OCI-M2 (cell line): ENCODE results near the gene PPP4R4.
"Not testable (repeated sequence)": the region's sequence is repeated elsewhere in the genome, so short reads cannot be mapped to it uniquely, and the experiment has no call there.

Experiments
- DNase-seq: peaks from one replicate; lab custom pipeline; 2025; ENCODE audit not compliant: unreplicated experiment; lab: John Stamatoyannopoulos, UW

The PPP4R4 gene

DNA sequence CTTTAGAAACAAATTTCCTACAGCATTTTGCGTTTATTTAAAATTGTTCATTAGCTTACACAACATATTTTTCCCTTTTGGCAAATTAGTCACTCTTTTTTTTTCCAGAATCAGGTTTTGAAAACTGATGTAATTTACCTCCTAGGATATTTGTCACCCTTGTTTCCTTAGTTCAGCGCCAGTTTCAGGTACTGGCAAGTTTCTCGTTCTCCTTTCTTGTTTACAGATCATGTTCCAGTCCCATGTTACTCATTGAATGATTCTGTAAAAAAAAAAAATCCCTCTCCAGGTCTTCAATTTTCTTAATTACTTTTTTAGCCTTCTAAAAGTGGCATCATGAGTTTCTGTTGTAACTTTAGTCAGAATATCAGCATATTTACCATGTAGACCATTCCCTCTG, 2.7 kb downstream of the PPP4R4 start:
- no peak for DNase-seq

DNA sequence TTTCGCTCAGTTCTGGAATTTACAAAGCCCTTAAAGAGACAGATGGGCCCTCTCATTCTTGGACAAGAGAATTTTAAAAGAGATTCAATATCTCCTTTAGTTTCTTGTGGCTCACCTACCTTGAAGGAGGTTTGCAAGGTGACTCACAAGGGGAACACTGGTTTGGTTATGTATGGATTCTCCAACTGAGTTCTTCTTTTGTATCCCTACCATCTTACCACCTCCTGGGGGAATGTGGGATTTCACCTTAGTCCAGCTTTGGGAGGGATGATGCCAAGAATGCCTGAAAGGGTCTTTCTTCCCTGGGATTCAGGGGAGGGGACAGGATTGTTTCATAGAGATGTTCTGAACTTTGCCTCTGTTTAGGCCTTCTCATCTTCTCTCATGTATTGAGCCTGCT, 3.7 kb downstream of the PPP4R4 start:
- no peak for DNase-seq

DNA sequence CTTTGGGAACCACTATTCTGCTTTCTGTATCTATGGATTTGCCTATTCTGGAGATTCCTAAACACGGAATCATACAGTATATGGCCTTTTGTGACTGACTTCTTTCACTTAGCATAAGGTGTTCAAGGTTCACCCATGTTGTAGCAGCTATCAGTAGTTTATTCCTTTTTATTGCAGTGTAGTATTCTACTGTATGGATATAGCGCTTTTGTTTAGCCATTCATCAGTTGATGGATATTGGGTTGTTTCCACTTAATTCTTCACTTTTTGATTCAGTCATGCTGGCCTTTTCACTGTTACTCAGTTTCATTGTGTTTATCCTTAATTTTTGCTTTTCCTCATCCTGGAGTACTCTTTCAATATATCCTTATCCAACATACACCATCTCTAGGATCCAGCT, 5.1 kb downstream of the PPP4R4 start:
- DNase-seq: no peak

DNA sequence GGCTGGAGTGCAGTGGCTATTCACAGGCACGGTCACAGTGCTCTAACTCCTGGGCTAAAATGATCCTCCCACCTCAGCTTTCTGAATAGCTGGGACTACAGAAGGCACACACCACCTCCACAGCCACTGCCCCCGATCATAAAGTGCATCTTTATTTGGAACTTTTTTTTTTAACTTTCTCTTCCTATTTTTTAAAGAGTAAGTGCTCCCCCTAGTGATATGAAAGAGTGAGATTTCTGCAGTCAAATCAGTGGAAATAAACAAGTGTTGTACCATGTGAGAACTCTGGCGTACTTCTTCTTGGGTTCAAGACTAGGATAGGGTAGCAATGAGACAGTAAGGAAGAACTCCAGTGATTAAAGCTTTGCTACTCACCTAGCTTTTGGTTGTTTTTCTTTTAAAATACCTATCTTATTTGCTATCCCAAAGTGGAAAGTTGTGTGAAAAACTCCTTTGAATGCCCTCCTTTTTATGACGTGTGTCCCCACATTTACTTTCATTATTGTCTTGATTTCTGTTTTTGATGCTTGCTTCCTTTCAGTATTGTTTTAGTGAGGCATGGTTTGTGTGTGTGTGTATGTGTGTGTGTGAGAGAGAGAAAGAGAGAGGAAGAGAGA, 6.6 kb downstream of the PPP4R4 start:
- DNase-seq: no peak

DNA sequence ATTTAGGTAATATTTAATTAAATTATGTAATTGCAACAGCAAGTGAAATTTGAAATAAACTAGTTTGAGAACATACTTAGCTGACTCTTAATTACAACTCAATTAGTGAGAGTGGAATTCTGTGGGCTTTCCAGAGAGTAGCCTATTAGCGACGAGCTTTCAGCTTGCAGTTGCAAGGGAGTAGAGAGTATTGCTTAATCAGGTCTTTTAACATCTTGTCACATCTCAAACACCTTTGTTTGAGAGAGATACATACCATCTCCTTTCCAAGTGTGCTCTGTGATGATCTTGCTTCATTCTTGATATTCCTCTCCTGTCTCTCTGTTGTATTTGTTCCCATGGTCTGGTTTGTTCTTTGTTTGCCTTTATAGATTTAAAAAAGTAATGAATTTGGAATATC, 7.7 kb downstream of the PPP4R4 start:
- DNase-seq: no peak

DNA sequence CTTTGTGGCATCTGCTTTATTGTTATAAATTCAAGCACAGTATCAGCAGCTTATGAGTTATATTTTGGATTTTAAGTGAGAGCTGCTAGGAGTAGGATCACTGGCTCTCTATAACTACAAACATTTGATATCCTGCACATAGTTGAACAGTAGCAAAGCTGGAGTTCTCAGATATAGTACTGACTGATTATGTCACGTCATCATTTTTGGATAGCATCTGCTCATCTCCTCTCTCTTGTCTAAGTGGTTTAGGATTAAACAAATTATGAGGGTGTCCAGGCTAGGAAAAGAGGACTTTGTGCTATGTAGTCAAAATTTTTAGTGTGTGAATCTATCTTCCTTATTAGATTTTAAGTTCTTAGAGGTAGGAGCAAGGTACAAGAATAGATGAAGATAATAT, 18.4 kb downstream of the PPP4R4 start:
- DNase-seq: no peak

DNA sequence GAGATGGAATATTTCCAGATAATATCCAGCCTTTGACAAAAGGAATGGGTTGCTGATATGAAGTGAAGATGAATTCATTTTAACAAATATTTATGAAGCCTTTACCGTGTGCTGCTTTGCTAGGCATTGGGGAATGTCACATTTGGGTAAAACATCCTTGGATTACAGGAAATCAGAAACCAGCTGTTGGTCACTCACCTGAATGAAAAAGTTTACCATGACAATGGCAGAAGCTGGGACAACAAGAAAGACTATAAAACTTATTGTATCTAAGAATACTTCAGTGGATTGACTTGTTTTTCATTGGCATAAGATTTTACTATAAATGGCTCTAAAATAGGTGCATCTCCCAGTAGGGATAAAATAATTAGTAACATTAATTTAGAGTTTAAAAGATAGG, 19.7 kb downstream of the PPP4R4 start:
- DNase-seq: no peak

DNA sequence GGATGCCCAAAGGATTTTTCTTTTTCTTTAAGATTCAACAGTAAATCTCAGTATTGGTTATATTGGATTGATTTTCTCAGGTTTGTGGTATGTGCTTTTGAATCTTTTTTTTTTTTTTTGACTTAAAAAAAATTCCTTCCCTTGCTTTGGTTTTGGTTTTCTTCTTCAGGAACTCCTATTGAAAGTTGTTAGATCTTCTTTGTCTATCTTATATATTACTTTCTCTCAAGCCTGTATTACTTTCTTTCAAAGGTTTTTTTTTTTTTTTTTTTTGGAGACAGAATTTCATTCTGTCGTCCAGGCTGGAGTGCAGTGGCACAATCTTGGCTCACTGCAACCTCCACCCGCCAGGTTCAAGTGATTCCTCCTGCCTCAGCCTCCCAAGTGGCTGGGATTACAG, 21.9 kb downstream of the PPP4R4 start:
- no peak for DNase-seq

DNA sequence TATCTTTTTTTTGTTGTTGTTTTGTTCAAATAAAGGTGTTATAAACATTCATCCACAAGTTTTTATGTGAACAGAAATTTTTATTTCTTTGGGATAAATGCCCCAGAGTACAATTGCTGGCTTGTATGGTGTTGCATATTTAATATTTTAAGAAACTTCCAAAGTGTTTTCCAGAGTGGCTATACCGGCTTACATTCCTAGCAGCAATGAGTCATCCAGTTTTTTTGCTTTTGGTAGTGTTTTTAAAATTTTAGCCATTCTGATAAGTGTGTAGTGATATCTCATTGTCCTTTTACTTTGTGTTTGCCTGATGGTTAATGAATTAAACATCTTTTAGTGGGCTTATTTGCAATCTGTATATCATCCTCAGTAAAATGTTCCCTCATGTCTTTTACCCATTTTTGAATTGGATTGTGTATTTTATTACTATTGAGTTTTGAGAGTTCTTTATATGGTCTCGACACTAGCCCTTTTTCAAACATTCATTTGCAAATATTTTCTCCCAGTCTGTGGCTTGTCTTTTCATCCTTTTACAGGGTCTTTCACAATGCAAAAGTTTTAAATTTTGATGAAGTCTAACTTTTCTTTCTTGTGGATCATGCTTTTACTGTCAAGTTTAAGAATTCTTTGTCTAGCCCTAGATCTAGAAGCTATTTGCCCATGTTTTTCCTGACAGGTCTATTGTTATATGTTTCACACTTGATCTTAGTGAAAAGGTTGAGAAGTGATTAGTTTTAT, 29.5 kb downstream of the PPP4R4 start:
- DNase-seq: no peak

DNA sequence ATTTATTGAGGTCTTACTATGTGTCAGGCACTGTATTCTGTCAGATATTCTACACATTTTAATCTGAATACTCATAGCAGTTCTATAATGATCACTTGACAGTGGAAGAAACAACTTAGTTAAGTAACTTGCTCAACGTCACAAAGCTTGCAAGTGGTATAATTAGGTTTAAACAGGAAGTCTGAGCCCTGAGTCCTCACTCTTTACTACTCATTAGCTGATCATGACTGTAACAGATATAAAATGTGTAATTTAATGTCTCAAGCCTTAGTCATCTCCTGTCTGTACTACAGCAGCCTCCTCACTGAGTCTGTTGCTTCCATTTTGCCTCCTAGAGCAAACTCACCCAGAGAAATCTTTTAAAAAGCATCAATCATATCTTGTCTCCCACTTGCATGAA, 38.9 kb downstream of the PPP4R4 start:
- DNase-seq: no peak

DNA sequence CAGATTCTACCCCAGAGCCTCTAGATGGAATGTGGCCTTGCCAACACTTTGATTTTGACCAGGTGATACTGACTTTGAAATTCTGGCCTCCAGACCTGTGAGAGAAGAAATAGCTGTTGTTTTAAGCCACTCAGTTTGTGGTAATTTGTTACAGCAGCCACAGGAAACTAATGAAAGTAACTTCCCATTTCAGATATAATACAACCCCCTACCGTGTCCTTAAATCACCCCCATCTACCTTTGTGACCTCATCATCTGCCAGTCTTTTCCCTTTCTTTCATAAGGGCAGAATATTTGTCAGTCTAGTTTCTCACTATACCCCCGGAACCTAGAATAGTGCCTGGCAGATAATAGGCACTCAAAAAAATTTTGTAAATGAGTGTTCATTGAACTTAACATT, 39.6 kb downstream of the PPP4R4 start:
- no peak for DNase-seq

DNA sequence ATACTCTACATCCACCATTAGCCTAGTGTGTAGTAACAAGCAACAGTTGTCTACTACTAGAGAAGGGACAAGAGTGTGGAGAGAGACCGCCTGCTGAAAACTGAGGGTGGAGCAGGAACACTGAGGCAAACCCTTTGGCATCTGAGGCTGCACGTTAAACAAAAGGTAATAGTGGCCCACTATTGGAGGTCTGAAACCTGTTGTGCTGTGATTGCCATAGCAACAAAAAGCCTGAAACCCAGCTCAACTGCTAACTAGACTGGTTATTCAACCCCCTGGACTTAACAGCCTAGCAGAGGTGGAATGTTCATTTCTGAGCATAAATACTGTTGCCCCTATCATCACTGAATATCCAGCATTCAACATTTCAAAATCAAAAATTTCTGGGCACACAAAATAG, 43.0 kb downstream of the PPP4R4 start:
- DNase-seq: no peak

DNA sequence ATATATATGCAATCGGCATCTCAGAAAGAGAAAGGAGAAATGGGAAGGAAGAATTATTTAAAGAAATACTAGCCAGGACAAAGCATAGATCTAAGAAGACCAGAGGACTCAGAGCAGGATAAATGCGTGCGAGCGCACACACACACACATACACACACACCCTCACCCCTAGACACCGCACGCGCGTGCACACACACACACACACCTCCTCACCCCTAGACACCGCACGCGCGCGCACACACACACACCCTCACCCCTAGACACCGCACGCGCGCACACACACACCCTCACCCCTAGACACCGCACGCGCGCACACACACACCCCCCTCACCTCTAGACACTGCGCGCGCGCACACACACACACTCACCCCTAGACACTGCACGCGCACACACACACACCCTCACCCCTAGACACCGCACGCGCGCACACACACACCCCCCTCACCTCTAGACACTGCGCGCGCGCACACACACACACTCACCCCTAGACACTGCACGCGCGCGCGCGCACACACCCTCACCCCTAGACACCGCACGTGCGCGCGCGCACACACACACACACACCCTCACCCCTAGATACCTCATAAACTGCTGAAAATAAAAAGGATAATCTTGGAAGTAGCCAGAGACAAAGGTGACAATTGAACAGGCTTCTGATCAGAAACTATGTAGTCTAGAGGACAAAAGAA, 44.2 kb downstream of the PPP4R4 start:
- not testable (repeated sequence) for DNase-seq

DNA sequence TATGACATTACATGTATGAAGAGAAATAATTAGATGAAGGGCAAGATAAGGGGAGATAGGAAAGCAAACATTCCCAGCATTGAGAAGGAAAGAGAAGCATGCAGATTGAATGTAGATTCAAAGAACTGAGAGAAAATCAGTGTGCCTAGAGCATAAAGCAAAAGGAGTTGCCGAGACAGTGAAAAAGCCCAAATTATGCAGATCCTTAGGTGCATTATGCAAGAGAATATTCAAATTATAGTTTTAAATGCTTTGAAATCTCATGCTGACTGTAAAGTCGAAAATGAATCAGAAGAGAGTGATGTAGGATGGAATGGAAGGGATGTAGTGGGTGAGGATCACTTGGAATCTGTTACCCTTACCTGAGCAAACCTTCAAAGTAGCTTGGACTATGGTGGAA, 49.9 kb downstream of the PPP4R4 start:
- no peak for DNase-seq

DNA sequence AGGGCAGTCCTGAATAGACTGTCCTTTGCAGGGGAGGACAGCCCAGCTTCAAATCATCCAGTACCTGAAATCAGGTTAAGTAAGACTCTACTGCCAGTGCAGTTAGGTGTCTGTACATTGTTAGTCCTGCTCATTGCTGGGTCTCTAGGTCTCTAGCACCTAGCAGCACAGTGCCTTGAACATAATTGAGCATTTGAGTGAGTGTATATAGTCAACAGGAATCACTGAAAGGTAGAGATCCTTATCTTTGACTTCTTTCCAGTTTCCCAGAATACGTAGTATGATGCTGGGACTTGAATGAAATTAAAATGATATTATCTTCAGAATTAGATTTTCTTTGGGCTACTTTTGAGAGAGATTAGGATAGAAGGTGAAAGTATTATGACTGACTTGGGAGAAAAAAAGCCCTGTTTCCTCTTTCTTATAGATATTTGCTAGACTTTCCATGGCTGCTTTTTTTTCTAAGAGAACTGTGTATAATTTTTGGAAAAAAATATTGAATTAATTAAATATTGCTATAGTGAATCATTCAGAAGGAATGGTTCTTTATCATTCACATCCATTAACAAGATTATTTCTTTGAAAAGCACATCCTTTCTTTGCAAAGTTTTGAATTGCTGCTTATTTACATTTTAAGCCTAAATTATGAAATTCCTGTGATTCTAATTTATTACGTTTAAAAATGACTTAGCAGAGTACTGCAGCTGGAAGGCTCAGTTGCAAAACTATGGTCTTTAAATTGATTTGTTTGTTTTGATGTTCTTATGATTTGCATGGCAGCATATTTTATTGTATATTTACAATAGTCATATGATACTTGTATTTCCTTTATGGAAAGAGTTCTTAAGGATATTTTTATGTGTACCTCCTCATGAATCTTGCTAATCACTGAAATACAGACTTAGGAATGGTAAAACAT, 51.6 kb downstream of the PPP4R4 start:
- DNase-seq: no peak

DNA sequence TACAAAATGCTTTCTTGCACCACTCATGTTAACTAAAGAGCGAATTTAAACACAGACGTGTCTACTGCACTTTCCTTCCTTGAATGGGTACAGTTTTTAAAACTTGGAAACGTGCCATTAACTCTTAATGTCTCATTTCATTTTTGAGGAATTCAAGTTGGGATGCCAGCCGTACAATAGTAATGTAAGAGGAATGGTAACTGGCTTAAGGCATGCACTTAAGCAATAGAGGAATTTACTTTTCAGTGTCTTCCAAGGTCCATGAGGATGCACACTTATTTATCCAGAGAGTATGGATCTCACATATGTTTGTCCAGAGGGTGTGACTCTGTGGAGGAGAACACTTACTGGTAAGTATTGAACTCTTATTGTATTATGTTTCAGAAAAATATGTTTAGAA, 52.9 kb downstream of the PPP4R4 start:
- DNase-seq: no peak

DNA sequence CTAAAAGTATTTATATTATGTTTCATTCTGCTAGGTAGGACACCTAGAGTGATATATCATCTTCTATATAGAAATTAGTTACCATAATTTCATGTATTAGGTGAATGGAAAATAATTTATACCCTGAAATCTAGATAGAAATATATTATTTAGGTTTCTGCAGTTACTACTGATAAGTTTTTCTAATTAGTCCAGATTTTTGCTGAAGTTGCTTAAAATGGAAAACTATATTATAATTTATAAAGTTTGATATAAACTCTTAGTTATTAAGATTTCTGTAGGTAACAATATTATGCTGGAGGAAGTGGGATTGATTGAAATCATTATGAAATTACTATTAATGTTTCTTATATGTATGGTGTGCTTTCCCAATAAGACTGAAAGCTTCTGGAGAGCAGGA, 62.9 kb downstream of the PPP4R4 start:
- DNase-seq: no peak

DNA sequence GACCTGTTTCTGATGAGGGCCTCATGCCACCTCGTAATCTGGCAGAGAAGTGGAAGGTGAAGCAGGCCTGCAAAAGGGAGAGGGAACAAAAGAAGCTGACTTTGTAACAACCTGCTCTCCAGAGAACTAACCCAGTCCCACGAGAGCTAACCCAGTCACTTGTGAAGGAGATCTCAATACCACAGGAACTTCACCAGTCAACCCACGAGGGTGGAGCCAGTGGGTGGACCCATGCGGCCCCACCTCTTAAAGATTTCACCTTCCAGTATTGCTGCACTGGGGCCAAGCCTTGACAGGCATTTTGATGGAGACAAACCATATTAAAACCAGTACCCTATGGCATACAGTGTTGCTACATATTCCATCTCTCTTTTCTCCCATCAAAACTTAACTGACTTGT, 63.9 kb downstream of the PPP4R4 start:
- no peak for DNase-seq

DNA sequence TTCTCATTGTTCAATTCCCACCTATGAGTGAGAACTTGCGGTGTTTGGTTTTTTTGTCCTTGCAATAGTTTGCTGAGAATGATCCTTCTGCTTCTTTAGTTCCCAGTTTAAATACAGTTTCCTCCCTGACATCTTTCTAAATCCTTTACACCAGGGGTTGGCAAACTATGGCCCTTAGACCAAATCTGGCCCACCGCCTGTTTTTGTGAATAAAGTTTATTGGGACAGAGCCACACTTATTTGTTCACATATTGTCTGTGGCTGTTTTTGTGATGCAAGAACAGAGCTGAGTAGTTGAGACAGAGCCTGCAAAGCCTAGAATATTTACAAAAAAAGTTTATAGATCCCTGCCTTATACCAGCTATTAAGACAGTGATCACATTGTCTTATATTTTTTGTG, 65.3 kb downstream of the PPP4R4 start:
- no peak for DNase-seq

DNA sequence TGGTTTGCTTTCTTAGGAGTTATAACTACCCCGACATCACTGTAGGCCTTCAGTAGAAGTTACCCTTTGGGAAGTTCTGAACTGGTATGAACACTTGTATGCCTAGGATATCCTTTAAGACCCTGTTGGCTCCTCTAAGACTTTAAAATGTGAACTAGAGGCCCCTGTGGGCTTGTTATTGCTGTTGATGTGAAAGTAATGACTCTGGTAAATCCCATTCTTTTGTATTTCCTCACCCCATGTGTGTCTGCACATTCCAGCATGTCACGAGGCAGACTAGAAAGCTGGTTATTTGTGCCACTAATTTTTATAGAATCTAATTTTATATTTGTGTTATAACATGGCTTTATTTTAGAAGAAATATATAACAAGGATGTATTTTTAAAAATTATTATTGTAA, 70.1 kb downstream of the PPP4R4 start:
- no peak for DNase-seq

DNA sequence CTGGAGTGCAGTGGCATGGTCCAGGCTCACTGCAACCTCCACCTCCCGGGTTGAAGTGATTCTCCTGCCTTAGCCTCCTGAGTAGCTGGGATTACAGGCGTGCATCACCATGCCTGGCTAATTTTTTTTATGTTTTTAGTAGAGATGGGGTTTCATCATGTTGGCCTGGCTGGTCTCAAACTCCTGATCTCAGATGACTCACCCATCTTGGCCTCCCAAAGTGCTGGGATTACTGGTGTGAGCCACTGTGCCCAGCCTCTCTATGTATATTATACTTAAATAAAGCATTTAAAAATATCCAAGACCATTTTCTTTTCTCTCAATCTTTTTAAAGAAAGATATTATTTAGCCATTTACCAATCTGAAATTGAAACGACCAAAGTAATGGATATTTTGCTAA, 90.1 kb downstream of the PPP4R4 start:
- DNase-seq: not testable (repeated sequence)
